HG03354 (cell line): ENCODE data around the gene SERPINF2.
"Not testable (repeated sequence)": the region's sequence is repeated elsewhere in the genome, so short reads cannot be mapped to it uniquely, and the experiment has no call there.

Source experiments
- ATAC-seq: cut with Tn5 transposase; IDR thresholded peaks from one replicate; pipeline ENCODE4 v1.9.1; 2021; ENCODE audit warnings: mild to moderate bottlenecking; ENCODE audit not compliant: unreplicated experiment, poor library complexity, severe bottlenecking

SERPINF2 gene

GRCh38 chr17:1715803-1716075 is 26.9 kb upstream of the SERPINF2 start:
- ATAC-seq = no peak

DNA sequence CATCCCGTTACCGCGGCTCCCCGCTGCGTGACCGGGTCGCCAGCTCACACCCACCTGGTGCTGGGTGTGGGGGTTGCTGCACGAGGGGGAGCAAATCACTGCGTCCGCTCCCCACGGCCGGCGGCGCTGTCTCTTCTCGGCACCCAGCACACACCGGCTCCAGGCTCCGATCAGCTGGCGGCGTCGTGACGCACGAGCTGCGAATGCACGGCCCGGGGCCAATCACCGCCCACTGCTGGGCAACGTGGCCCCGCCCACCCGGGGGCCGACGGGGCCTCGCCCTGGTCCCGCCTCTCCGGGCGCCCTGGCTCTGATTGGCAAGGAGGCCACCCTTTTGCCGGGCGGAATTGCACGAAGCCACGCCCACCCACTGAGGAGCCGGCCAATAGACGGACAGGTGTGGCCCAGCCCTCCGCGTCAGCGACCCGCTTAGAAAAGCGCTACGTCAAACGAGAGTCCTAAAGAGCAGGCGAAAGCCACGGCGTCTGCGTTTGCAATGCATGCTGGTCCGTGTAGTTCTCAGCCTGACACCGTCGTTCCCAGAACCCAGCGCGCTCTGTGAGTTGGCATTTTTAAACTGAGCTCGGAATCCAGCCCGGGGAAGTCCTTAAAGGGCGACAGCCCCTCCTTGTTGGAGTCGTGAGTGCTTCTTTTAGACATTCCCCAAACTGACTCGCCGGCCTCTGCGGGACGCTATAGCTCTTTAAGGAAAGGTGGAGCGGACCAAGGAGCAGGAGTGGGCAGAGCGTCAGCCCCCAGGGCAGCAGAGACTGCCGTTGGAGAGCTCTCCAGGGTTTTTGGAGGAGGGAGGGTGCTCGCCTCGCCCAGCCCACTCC is 26.4 kb upstream of the SERPINF2 start:
- peak; percentile 78 for ATAC-seq

- peak; percentile 43 for ATAC-seq
Observed at GRCh38 chr17:1716912-1717695, 25.6 kb upstream of the SERPINF2 start.

DNA sequence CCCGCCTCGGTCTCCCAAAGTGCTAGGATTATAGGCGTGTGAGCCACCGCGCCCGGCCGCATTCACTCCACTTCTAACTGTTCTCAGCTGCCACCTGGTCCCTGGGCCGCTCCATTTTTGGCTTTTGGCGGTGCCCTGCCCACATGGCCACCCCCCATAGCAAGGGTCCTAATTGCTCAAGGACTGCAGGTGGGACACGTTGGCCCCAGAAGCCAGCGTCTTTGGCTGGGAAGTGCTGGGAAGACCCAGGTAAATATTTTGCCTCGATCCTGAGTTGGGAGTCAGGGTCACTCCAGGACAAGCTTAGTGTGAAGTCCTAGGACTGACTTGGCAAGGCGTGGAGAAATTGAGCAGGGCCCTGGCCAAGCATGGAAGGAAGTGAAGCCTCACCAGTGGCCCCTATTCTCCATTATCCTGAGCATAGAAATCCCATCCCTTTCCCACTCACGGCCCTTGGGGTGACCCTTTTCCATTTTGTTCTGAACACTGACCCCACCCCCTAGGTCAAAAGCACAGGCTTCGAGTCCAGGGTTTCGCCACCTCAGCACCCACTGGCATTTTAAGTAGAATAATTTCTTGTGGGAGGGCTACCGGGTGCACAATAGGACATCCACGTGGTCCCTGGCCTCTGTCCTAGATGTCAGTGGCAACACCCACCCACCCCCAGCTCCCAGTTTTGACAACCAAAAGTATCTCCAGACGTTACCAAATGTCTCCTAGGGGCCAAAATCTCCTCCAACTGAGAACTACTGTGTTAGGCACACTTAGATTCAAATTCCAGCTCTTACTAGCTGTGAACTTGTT is 24.1 kb upstream of the SERPINF2 start:
- ATAC-seq = no peak

DNA sequence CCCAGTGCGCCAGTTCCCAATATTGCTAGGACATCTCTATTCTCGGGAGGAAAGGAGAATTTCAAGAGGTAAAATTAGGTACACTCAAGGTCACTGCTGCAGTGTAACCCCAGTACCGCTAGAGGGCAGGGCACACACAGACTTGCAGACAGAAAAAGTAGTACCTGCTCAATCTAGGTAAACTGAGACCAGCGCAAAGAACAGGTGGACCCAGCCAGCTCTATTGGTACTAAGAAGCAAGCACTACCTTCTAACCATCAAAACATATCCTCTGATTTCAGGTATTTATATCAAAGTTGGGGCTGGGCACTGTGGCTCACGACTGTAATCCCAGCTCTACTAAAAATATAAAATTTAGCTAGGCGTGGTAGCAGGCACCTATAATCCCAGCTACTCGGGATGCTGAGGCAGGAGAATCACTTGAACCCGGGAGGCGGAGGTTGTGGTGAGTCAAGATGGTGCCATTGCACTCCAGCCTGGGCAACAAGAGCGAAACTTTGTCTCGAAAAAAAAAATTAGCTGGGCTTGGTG is 21.8 kb upstream of the SERPINF2 start:
- ATAC-seq = no peak

DNA sequence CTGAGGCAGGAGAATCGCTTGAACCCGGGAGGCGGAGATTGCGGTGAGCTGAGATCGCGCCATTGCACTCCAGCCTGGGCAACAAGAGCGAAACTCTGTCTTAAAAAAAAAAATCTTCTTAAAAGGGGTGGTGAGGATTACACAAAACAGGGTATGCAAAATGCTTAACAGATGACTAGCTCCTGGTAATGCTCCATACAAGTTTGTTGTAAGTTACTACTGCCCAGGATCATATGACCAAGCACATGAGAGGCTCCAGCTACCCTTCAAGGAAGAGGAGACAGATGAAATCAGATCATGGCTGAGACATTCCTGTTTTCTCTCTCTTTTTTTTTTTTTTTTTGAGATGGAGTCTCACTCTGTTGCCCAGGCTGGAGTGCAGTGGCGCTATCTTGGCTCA is 20.6 kb upstream of the SERPINF2 start:
- ATAC-seq = not testable (repeated sequence)

DNA sequence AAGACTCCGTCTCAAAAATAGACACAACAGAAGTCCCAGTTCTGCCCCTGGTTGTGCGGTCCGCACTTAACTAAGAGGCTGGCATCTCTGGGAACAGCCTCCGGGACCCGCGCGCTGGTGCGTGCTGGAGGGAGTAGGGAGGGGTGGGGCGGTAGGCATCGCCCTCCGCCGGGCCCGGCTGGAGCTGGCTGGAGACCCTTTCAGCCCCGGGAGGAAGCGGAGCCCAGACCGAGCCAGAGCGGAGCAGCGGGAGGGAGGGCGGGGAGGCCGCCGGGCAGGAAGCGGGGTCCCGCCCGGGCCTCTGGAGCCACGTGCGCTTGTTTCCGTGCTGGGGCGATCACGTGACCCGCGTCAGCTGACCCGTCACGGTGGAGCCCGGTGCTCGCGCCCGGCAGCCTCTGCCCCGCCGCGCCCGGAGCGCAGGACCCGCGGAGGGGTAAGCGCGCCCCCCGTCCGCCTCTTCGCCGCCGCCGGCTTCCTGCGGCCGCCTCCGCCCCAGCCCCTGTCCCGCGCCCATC is 18.3 kb upstream of the SERPINF2 start, which contains the start of gene WDR81:
Gene WDR81 (plus strand): TSS at position 354 of the 518 bp plus-strand sequence. CDS start 256 bp downstream, outside the sequence.
- ATAC-seq = peak; percentile 56

- ATAC-seq = peak; percentile 35
Observed at GRCh38 chr17:1724869-1725641, 17.6 kb upstream of the SERPINF2 start.

DNA sequence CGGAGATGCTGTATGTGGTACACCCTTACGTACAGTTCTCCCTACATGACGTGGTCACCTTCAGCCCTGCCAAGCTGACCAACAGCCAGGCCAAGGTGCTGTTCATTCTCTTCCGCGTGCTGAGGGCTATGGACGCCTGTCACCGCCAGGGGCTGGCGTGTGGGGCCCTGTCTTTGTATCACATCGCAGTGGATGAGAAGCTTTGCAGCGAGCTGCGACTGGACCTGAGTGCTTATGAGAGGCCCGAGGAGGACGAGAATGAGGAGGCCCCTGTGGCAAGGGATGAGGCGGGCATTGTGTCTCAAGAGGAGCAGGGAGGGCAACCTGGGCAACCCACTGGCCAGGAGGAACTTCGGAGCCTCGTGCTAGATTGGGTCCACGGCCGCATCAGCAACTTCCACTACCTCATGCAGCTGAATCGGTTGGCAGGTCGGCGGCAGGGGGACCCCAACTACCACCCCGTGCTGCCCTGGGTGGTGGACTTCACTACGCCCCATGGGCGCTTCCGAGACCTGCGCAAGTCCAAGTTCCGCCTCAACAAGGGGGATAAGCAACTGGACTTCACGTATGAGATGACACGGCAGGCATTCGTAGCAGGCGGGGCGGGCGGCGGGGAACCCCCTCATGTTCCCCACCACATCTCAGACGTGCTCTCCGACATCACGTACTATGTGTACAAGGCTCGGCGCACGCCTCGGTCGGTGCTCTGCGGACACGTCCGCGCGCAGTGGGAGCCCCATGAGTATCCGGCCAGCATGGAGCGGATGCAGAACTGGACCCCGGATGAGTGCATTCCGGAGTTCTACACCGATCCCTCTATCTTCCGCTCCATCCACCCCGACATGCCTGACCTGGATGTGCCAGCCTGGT is 16.8 kb upstream of the SERPINF2 start:
- ATAC-seq = no peak

DNA sequence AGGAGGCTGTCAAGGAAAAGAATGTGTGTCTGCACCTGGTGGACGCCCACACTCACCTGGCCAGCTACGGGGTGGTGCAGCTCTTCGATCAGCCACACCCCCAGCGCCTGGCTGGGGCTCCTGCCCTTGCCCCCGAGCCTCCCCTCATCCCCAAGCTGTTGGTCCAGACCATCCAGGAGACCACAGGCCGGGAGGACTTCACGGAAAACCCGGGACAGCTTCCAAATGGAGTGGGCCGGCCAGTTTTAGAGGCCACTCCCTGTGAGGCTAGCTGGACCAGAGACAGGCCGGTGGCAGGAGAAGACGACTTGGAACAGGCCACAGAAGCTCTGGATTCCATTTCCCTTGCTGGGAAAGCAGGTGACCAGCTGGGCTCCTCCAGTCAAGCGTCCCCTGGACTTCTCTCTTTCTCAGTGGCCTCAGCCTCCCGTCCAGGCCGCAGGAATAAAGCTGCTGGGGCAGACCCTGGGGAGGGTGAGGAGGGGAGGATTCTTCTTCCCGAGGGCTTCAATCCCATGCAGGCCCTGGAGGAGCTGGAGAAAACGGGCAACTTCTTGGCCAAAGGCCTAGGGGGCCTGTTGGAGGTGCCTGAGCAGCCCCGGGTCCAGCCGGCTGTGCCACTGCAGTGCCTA is 15.9 kb upstream of the SERPINF2 start:
- no peak for ATAC-seq

DNA sequence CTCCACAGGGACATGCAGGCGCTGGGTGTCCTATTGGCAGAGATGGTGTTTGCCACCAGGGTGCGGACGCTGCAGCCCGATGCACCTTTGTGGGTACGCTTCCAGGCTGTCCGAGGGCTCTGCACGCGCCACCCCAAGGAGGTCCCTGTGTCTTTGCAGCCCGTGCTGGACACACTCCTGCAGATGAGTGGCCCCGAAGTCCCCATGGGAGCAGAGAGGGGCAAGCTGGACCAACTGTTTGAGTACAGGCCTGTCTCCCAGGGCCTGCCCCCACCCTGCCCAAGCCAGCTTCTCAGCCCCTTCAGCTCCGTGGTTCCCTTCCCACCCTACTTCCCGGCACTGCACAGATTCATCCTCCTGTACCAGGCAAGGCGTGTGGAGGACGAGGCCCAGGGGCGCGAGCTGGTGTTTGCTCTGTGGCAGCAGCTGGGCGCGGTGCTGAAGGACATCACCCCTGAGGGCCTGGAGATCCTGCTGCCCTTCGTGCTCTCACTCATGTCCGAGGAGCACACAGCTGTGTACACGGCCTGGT is 15.3 kb upstream of the SERPINF2 start:
- ATAC-seq = no peak

- no peak for ATAC-seq
Observed at GRCh38 chr17:1727876-1728630, 14.6 kb upstream of the SERPINF2 start.

- ATAC-seq = no peak
Observed at GRCh38 chr17:1729966-1730325, 12.7 kb upstream of the SERPINF2 start.

DNA sequence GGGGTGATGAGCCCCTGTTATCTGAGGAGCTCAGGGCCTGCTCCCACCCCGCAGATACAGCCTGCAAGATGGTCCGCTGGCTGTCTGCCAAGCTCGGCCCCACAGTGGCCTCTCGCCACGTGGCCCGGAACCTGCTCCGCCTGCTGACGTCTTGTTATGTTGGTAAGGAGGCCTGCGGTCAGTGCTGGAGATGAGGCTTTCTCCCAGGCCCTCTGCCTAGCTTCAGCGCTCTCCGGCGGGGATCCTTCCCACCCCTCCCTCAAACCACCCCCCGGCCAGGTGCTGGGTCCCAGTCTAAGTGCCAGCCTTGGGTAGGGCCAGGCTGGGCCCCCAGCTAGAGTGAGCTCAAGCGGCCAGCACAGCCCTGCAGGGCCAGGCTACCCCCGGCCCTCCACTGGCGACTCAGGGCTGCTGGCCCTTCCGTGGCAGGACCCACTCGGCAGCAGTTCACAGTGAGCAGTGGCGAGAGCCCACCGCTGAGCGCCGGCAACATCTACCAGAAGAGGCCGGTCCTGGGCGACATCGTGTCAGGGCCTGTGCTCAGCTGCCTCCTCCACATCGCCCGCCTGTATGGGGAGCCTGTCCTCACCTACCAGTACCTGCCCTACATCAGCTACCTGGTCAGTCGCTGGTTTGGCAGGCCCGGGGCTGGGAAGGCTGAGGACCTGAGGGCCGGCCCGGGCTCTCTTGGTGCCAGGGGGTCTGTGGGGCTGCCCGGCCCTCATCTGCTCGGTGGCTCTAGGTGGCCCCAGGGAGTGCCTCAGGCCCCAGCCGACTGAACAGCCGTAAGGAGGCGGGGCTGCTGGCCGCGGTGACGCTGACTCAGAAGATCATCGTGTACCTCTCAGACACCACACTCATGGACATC is 12.1 kb upstream of the SERPINF2 start:
- ATAC-seq = no peak

DNA sequence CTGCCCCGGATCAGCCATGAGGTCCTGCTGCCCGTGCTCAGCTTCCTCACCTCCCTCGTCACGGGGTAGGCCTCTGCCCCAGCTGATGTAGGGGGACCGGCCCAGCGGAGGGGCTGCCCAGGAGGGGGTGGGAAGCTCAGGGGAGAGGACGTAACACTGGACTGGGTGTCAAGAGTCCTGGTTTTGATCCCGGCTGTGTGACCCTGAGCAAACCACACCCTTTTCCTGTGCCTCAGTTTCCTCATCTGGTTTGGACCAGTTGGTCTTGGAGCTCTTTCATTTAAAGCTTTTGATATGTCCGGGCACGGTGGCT is 11.5 kb upstream of the SERPINF2 start:
- ATAC-seq = no peak

- no peak for ATAC-seq
Observed at GRCh38 chr17:1732241-1732832, 10.3 kb upstream of the SERPINF2 start.
